ENCODE results near the gene NFAM1. TPM values are rescaled to one million over a fixed set of nuclear protein-coding genes. Genes with fewer than 3 reads are reported as not detected.

The NFAM1 gene
- total RNA-seq, 4 donors from 2014 or later: 0.26 to 1.1 (median 0.64) TPM; not detected in 1

- no peak for DNase-seq
- Histone ChIP-seq H3K4me1 (peaks cover 0 to 4% of the 10 kb centered on the region in 2 donors), H3K36me3 (no peaks in the 10 kb centered on the region), H3K4me3 (no peak overlapping the region), H3K27me3 (no peaks in the 10 kb centered on the region), H3K27ac (no peak overlapping the region), H3K9me3 (no peaks in the 10 kb centered on the region)
- TF ChIP-seq CTCF (IDR thresholded peaks at IDR 0.05) (no peak), POLR2A (IDR thresholded peaks at IDR 0.05) (no peak)
- intact Hi-C loops (cut with DNase I; ENCODE audit: low total_unique reads): no loop called here
Measured at GRCh38 chr22:42372976-42373375, 59.2 kb downstream of the NFAM1 start.

GRCh38 chr22:42371501-42371900, 60.7 kb downstream of the NFAM1 start:
- H3K4me3 ChIP-seq: no peak overlapping the region
- H3K27ac ChIP-seq: no peak overlapping the region
- no peaks in the 10 kb centered on the region for H3K9me3 ChIP-seq
- H3K4me1 ChIP-seq: peaks cover 0 to 4% of the 10 kb centered on the region in 2 donors
- no peaks in the 10 kb centered on the region for H3K27me3 ChIP-seq
- no peak for DNase-seq
- intact Hi-C loops (cut with DNase I; ENCODE audit: low total_unique reads): no loop called here
- no peaks in the 10 kb centered on the region for H3K36me3 ChIP-seq
- TF ChIP-seq CTCF (IDR thresholded peaks at IDR 0.05): no peak
- TF ChIP-seq POLR2A (IDR thresholded peaks at IDR 0.05): no peak

GRCh38 chr22:42371099-42371498, 61.1 kb downstream of the NFAM1 start:
- Histone ChIP-seq H3K27me3 (no peaks in the 10 kb centered on the region), H3K4me1 (peaks cover 0 to 4% of the 10 kb centered on the region in 2 donors), H3K4me3 (no peak overlapping the region), H3K36me3 (no peaks in the 10 kb centered on the region), H3K9me3 (no peaks in the 10 kb centered on the region), H3K27ac (no peak overlapping the region)
- intact Hi-C loops (cut with DNase I; ENCODE audit: low total_unique reads): no loop called here
- TF ChIP-seq POLR2A (IDR thresholded peaks at IDR 0.05): no peak
- no peak for DNase-seq

GRCh38 chr22:42369250-42370041, 62.8 kb downstream of the NFAM1 start:
- no peaks in the 10 kb centered on the region for H3K36me3 ChIP-seq
- peak in 1 of 4 experiments; percentile 5 for TF ChIP-seq CTCF (IDR thresholded peaks at IDR 0.05)
- no peak for TF ChIP-seq POLR2A (IDR thresholded peaks at IDR 0.05)
- peaks cover 6 to 7% of the 10 kb centered on the region in 2 donors for H3K4me1 ChIP-seq
- H3K27ac ChIP-seq: no peak overlapping the region
- no peaks in the 10 kb centered on the region for H3K27me3 ChIP-seq
- no peaks in the 10 kb centered on the region for H3K9me3 ChIP-seq
- peak overlapping the region; percentile 35 to 48 for H3K4me3 ChIP-seq
- DNase-seq: peak; percentile 91 to 93
- intact Hi-C loops (cut with DNase I; ENCODE audit: low total_unique reads): no loop called here

GRCh38 chr22:42368379-42369249, 63.6 kb downstream of the NFAM1 start:
- Histone ChIP-seq H3K9me3 (no peaks in the 10 kb centered on the region), H3K4me3 (peak overlapping the region; percentile 35 to 48), H3K4me1 (peaks cover 6 to 7% of the 10 kb centered on the region in 2 donors), H3K36me3 (no peaks in the 10 kb centered on the region), H3K27ac (peak overlapping the region in 1 of 2 donors; percentile 52), H3K27me3 (no peaks in the 10 kb centered on the region)
- TF ChIP-seq POLR2A (IDR thresholded peaks at IDR 0.05) (no peak), CTCF (IDR thresholded peaks at IDR 0.05) (no peak)
- intact Hi-C loops (cut with DNase I; ENCODE audit: low total_unique reads): no loop called here
- DNase-seq: peak in 1 of 2 donors; percentile 39

All from uterus (tissue), 4 donors.